Measurements from ENCODE around the gene ACOX3. TPM values are rescaled to one million over a fixed set of nuclear protein-coding genes. Genes with fewer than 3 reads are reported as not detected.

The ACOX3 gene
- total RNA-seq, 4 donors from 2014 or later: 17.3 to 36.0 (median 24.5) TPM

DNA sequence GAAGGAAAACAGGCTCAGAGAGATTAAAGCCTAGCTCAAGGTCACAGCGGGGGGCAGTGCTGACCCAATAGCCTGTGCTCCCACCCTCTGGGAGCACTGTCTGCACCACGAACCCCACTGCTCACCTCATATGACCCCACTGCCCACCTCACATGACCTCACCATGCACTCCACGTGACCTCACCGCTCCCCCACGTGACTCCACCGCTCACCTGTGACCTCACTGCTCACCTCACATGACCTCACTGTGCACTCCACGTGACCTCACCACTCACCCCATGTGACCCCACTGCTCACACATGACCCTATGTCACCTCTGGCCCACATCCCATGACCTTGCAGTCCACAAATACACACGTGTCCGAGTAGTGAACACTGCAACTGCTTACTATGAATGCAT is 55.4 kb downstream of the ACOX3 start:
- TF ChIP-seq, protein P1, sequence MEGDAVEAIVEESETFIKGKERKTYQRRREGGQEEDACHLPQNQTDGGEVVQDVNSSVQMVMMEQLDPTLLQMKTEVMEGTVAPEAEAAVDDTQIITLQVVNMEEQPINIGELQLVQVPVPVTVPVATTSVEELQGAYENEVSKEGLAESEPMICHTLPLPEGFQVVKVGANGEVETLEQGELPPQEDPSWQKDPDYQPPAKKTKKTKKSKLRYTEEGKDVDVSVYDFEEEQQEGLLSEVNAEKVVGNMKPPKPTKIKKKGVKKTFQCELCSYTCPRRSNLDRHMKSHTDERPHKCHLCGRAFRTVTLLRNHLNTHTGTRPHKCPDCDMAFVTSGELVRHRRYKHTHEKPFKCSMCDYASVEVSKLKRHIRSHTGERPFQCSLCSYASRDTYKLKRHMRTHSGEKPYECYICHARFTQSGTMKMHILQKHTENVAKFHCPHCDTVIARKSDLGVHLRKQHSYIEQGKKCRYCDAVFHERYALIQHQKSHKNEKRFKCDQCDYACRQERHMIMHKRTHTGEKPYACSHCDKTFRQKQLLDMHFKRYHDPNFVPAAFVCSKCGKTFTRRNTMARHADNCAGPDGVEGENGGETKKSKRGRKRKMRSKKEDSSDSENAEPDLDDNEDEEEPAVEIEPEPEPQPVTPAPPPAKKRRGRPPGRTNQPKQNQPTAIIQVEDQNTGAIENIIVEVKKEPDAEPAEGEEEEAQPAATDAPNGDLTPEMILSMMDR (IDR thresholded peaks at IDR 0.05): no peak
- no peak for TF ChIP-seq EP300 (IDR thresholded peaks at IDR 0.05)
- TF ChIP-seq POLR2A (IDR thresholded peaks at IDR 0.05): no peak
- H3K4me1 ChIP-seq: peaks cover 0 to 7% (median 0%) of the 10 kb centered on the region in 4 donors
- WGBS, 2 donors: 59 to 64% methylated on average over 9 of the region's 9 CpGs
- H3K9me3 ChIP-seq: no peaks in the 10 kb centered on the region
- no peak overlapping the region for H3K27ac ChIP-seq
- peaks cover 0 to 89% (median 8%) of the 10 kb centered on the region in 3 donors for H3K36me3 ChIP-seq
- H3K4me3 ChIP-seq: no peak overlapping the region
- no peak for DNase-seq (ENCODE audit: low spot score in 2 of 2)
- no peaks in the 10 kb centered on the region for H3K27me3 ChIP-seq

DNA sequence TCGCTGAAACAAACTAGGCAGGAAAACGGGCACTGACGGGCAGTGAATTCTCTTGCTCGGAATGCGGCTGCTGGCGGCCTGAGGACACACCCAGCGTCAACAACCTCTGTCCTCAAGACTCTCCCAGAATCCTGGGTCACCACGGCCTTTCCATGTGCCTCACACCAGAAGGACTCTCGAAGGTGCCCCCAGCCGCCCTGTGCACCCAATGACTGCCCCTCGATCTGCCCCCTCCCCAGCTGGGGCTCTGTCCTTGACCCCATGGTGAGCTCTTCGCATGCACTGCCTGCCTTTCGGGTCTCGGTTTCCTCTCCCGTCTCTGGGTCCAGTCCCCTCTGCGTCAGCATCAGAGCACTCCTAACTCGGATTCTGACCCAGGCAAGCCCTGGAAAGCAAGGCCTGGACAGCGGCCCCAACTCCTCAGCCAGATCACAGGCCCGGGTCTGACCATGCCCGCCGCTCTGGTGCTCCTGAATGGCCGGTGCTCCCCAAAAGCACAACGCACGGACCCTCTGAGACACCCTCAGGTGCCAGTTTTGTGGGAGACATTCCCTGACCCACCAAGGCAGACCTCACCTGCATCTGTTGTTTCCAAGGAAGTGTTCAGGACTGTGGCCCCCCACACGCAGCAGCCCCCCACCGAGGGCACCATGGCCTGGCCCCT is 56.0 kb downstream of the ACOX3 start:
- no peak for TF ChIP-seq EP300 (IDR thresholded peaks at IDR 0.05)
- TF ChIP-seq, protein P1 (IDR thresholded peaks at IDR 0.05): no peak
- no peak for TF ChIP-seq POLR2A (IDR thresholded peaks at IDR 0.05)
- DNase-seq (ENCODE audit: low spot score in 2 of 2): no peak
- H3K27ac ChIP-seq: no peak overlapping the region
- no peaks in the 10 kb centered on the region for H3K9me3 ChIP-seq
- peaks cover 0 to 89% (median 8%) of the 10 kb centered on the region in 3 donors for H3K36me3 ChIP-seq
- peaks cover 0 to 7% (median 0%) of the 10 kb centered on the region in 4 donors for H3K4me1 ChIP-seq
- H3K4me3 ChIP-seq: no peak overlapping the region
- H3K27me3 ChIP-seq: no peaks in the 10 kb centered on the region
- 90 to 92% methylated on average over 24 to 25 of the region's 26 CpGs for WGBS, 2 donors

DNA sequence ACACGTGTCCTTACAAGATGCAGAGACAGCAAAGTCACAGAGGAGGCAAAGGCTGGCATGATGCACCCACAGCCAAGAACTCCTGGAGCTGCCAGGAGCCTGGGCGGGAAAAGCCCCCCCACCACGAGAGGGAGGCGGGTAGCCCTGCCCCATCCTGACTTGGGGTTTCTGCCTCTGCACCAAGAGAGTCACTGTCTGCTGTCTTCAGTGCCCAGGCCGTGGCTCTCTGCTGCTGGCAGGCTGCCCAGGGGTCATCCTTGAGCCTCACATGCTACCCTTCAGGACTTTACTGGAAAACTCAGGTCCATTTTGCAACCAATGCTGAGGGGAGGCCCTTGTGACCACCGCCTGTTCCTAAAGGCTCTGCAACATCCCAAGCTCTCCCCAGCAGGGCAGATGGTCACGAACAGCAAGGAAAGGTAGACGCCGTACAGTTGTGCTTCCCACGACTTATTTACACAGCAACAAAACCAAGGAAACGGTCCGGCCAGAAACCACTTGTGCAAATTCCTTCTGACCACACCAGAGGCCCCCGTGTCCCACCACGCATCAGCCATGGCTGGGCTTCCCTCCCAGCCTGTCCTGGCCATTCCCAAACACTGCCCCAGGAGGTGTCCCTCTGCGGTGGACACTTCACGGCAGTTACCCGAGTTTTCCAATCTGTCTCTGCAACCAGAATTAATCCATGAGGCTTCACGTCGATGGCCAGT is 56.9 kb downstream of the ACOX3 start:
- no peak for TF ChIP-seq EP300 (IDR thresholded peaks at IDR 0.05)
- no peak for TF ChIP-seq POLR2A (IDR thresholded peaks at IDR 0.05)
- TF ChIP-seq, protein P1 (IDR thresholded peaks at IDR 0.05): no peak
- H3K27ac ChIP-seq: no peak overlapping the region
- H3K4me3 ChIP-seq: no peak overlapping the region
- no peaks in the 10 kb centered on the region for H3K27me3 ChIP-seq
- peaks cover 0 to 7% (median 0%) of the 10 kb centered on the region in 4 donors for H3K4me1 ChIP-seq
- no peak for DNase-seq (ENCODE audit: low spot score in 2 of 2)
- 56 to 70% methylated on average over 19 of the region's 19 CpGs for WGBS, 2 donors
- H3K9me3 ChIP-seq: no peaks in the 10 kb centered on the region
- H3K36me3 ChIP-seq: peaks cover 0 to 89% (median 7%) of the 10 kb centered on the region in 3 donors

DNA sequence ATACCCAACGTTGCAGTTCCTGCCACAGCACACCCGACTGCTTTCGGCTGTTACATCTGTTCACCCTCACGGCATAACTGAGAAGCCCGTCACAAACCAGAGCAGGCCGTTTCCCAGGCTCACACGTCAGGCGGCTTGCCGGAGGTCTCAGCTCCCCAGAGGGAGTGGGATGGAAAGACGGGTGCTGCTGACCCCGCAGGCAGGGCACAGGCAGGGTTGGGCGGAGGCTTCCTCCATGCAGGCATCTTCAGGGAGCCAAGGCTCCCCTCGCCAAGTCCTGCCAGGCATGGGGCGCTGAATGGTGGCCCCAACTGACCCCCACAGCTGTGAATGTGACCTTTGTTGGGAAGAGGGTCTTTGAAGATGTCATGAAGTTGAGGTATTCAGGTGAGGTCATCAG is 57.5 kb downstream of the ACOX3 start:
- TF ChIP-seq, protein P1 (IDR thresholded peaks at IDR 0.05): no peak
- TF ChIP-seq POLR2A (IDR thresholded peaks at IDR 0.05) (no peak), EP300 (IDR thresholded peaks at IDR 0.05) (no peak)
- H3K4me3 ChIP-seq: no peak overlapping the region
- H3K27ac ChIP-seq: no peak overlapping the region
- no peaks in the 10 kb centered on the region for H3K9me3 ChIP-seq
- no peak for DNase-seq (ENCODE audit: low spot score in 2 of 2)
- H3K4me1 ChIP-seq: peaks cover 0 to 7% (median 0%) of the 10 kb centered on the region in 4 donors
- no peaks in the 10 kb centered on the region for H3K27me3 ChIP-seq
- WGBS, 2 donors: 88 to 89% methylated on average over 14 of the region's 14 CpGs
- peaks cover 0 to 89% (median 1%) of the 10 kb centered on the region in 3 donors for H3K36me3 ChIP-seq
